HG02642 (cell line): ENCODE measurements around the gene TMA16.

ENCODE experiments used
- ATAC-seq: cut with Tn5 transposase; IDR thresholded peaks from one replicate; pipeline ENCODE4 v1.9.1; 2021; ENCODE audit warnings: mild to moderate bottlenecking; ENCODE audit not compliant: unreplicated experiment, poor library complexity

The TMA16 gene

GRCh38 chr4:163558539-163559044, 64.1 kb downstream of the TMA16 start:
- peak; percentile 57 for ATAC-seq

- ATAC-seq, result peak; percentile 63
Measured at GRCh38 chr4:163562496-163562895, 68.0 kb downstream of the TMA16 start.

- no peak for ATAC-seq
Measured at GRCh38 chr4:163563592-163563991, 69.1 kb downstream of the TMA16 start.

GRCh38 chr4:163564221-163564720, 69.8 kb downstream of the TMA16 start:
- no peak for ATAC-seq

GRCh38 chr4:163565226-163566135, 71.0 kb downstream of the TMA16 start:
- no peak for ATAC-seq

- ATAC-seq, result no peak
Measured at GRCh38 chr4:163566257-163566796, 71.8 kb downstream of the TMA16 start.

- ATAC-seq, result peak; percentile 80
Measured at GRCh38 chr4:163568843-163569242, 74.4 kb downstream of the TMA16 start.
